GM21723 (cell line): Measurements from ENCODE around the gene ZBTB48.

ENCODE experiments used
- ATAC-seq: cut with Tn5 transposase; IDR thresholded peaks from one replicate; pipeline ENCODE4 v1.9.1; 2021; ENCODE audit warnings: mild to moderate bottlenecking, moderate library complexity; ENCODE audit not compliant: unreplicated experiment

The ZBTB48 gene

DNA sequence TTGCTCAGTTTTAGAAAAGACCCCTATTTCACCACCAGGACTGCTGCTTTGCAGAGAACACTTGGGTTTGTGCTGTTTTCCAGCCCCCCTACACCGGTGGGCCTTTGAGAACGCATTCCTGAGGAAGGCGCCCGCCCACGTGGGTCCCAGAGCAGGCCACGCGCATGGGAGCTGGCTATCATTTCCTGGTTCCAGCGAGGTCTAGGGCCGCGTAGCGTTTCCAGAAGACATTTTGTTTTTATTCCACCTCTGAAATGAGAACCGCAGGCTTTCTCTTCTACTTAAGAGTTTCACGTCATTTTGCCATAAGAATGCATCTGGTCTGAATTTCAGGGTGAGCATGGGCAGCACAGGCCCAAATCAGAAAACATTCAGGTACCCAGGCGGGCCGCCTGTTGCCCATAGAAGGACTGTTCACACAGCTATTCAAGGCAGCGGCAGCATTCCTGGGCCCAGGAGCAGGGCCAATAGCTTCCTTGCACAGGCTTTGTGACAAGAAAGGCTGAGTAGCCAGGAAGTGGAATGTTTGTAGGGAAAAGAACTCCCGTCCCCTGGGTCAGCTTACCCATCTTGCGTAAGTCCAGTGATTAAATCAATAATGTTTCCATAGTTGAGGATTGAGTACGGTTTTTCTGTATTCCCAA lies 24.2 kb downstream of the ZBTB48 start:
- no peak for ATAC-seq

DNA sequence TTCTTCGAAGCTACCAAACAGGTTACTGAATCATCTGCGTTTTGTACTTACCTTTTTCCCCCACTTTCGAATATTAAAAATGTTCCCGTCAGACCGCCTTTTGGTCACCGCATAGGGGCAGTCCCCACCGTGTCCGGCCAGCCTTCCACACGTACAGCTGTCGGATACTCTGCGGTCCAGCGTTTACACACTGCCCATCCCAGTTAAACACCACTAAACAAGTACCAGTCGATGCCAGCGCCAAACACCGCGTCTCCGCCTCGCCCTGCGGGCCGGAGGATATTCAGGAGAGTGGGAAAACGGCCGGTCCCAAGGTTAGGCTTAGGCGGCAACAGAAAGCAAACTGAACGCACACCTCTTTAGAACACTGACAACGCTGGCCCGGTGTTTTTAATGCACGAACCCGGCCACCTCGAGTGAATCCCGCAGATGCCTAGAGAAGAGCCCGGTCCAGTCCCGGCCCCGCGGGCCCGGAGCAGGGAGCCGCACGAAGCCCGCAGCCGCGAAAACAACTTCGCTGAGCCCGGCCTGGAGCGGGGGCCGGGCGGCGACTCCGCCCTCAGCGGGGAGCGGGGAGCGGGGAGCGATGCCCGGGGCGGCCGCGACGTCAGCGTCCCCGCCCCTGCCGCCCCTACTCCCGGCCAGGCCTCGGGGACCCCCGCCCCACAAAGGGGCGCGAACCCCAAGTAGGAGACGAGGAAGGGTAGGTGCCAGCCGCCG lies 33.0 kb downstream of the ZBTB48 start:
- peak; percentile 36 for ATAC-seq

- peak; percentile 92 for ATAC-seq
These were observed 33.7 kb downstream of the ZBTB48 start, which contains the start of gene PHF13 for GRCh38 chr1:6613361-6614018. PHF13 (plus strand) TSS chr1:6613731; CDS start chr1:6614067, 336 bp downstream.

- no peak for ATAC-seq
These were observed 34.5 kb downstream of the ZBTB48 start for GRCh38 chr1:6614019-6614928.

GRCh38 chr1:6614929-6615785 lies 35.4 kb downstream of the ZBTB48 start:
- no peak for ATAC-seq

DNA sequence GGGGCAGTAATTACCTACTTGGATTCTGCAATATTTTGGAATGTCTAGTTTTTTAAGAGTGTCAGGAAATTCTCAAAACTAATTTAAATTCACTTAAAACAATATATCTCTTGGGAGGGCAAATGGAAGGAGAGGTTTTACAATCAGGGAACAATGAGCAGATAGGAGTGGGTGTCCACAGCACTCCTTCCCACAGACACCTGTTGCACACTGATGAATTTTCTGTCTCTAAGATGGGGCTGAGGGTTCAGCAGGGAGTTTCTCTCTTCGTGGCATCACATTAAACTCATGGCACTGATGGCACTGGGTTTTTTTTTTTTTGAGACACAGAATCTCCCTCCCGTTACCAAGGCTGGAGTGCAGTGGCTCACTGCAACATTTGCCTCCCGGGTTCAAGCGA lies 39.3 kb downstream of the ZBTB48 start:
- no peak for ATAC-seq

DNA sequence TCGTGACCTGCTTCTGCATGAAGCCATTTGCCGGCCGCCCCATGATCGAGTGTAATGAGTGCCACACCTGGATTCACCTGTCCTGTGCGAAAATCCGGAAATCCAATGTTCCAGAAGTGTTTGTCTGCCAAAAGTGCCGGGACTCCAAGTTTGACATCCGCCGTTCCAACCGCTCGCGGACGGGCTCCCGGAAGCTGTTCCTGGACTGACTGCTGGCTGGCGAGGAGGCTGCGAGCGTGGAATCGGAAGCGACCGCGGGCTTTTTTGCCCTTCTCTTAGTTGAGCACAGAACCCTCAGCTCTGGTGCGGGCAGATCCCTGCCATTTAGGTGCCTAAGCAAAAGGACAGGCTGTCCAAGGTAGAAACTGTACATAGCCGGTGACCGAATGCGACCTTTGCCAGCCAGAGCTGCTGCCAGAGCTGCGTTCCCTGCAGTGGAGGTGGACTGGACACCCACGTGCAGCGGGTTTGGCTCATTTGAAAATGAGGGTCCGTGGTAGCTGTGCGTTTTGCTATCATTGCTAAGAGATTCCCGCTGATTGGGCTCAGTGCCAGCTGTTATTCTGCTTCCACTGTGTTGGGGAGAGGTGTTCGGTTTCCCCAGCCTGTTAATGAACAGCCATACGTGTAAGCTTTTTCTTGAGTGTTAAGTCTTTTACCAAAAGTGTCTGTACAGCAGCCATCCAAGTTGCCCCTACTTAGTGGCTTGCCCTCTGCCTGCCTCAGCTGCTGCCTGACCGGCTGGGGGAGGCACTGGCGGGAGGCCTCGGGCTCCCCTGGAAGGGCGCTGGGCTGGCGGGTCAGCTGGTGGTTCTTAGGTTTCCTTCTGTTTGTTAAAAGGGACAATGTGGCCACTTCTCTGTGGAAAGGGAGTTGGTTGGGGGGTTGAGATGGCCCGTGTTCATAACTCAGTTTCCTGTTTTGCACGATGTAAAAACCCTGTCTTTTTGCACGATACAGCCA lies 41.9 kb downstream of the ZBTB48 start:
- ATAC-seq = no peak

- no peak for ATAC-seq
These were observed 42.8 kb downstream of the ZBTB48 start for GRCh38 chr1:6622396-6623152.

DNA sequence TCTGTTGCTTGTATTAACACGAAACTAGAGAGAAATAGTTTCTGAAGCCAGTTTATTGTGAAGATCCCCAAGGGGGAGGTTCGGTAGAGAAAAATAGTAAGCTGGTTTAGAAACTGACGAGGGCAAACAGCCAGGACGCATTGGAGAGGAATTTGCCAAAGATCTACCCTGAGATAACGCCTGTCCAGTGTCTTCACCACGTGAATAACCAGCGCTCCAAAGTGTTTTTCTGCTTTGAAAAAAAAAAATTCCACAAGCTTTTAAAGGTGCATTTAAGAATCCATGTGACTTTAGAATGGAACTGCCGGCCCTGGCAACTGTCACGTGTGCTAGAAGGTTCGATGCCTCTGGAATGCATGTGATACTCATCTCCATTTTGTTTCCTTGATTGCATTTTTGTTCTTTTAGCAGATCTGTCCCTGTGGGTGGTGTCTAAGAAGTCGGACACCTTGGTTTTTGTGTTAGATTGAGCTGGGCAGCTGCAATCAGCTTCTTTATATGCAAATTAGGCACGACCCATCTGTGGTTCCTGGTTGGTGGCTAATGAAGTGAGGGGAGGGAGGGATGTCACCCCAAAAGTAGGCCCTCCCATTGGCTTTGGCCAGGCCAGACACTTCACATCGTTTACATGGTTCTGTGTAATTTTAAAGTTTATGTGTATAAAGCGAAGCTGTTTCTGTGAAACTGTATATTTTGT lies 43.6 kb downstream of the ZBTB48 start:
- no peak for ATAC-seq

- ATAC-seq = peak; percentile 88
These were observed 45.2 kb downstream of the ZBTB48 start, which contains the start of gene THAP3 for GRCh38 chr1:6624710-6625583. THAP3 (plus strand) TSS chr1:6624868; CDS start chr1:6625219, 351 bp downstream.

DNA sequence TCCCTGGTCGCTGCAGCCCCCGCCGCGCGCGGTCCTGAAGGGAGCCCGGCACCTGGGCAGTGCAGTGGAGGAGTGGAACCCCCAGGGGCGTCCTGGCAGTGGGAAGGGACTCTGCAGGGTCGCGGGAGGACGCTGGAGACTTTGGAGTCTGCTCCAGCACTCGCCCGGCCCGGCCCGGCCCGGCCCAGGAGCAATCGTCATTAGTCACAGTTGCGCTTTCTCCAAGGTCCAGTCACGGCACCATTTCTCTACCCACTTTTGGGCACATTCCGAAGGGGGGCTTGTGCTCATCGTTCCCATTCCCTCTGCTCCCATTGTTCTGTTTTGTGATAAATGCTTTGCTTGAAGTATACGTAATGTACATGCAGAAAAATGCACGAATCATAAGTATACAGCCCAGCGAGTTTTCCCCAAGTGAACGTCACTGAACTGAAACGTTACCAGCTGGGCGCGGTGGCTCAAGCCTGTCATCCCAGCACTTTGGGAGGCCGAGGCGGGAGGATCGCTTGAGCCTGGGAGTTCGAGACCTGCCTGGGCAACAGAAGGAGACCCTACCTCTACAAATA lies 45.9 kb downstream of the ZBTB48 start:
- no peak for ATAC-seq

GRCh38 chr1:6627031-6627430 lies 47.2 kb downstream of the ZBTB48 start:
- ATAC-seq = no peak

- ATAC-seq = no peak
These were observed 48.2 kb downstream of the ZBTB48 start for GRCh38 chr1:6627841-6628545.

GRCh38 chr1:6628971-6629479 lies 49.2 kb downstream of the ZBTB48 start:
- ATAC-seq = no peak

DNA sequence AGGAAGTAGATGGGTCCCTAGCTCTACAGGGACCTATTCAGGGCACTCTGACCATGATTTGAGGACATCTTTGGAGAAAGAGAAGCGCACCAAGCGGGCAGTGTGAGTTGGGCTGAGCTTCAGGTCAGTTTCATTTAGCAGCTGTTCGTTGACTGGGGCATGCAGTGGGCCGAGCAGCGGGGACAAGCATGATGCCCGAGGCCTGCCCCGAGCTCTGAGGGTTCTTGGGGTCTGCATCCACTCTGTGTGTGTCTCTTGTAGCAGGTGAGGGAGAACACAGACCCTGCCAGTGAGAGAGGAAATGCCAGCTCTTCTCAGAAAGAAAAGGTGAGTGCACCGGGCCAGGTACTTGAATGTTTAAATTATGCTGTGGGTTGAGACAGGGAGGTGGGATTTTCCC lies 50.2 kb downstream of the ZBTB48 start:
- ATAC-seq = no peak
